SK-N-SH (cell line): ENCODE results near the gene ASPG.

ENCODE experiments used
- GABPA ChIP-seq: IDR thresholded peaks from 2 replicates; pipeline ENCODE4 v1.4.0; 2012; ENCODE audit warnings: low read depth, mild to moderate bottlenecking
- TF ChIP-seq, protein P1 (sequence below): fragments of 200-600 bp; sonication (generic); IDR thresholded peaks from 2 replicates; pipeline ENCODE4 v1.6.1; 2017; ENCODE audit warnings: antibody characterized with exemption, mild to moderate bottlenecking, moderate library complexity
- TF ChIP-seq, protein P2 (sequence below): IDR thresholded peaks from 2 replicates; pipeline ENCODE4 v1.6.1; 2012; ENCODE audit warnings: mild to moderate bottlenecking, low read depth, low read length, moderate library complexity

DNA sequence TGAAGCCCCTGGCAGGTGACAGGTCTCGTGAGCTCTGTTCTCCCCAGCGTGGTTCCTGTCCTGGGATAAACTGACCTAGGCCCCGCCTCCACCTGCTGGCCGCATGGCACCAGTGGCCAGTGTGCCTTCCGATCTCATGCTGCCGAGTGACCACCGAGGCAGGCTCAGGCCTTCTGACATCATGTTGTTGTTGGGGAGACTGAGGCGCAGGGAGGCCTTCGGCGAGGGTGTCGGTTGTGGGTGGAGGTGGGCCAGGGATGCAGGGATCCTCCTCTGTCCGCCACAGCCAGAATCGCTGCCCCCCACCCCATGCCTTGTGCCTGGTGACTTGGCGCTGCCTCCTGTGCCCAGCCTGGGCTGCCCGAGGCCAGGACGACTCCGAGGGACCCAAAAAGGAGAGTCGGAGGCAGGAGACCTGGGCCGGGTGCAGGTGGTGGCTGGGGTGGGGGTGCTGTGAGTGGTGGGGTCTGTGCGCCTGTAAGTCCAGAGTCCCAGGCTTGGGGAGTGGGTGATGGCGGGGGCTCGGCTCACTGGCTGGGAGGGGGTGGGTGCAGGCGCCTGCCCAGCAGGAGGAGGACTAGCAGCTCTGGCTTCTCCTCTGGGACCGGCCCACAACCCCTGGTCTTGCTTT lies 24.3 kb downstream of the ASPG start:
- TF ChIP-seq, protein P1, sequence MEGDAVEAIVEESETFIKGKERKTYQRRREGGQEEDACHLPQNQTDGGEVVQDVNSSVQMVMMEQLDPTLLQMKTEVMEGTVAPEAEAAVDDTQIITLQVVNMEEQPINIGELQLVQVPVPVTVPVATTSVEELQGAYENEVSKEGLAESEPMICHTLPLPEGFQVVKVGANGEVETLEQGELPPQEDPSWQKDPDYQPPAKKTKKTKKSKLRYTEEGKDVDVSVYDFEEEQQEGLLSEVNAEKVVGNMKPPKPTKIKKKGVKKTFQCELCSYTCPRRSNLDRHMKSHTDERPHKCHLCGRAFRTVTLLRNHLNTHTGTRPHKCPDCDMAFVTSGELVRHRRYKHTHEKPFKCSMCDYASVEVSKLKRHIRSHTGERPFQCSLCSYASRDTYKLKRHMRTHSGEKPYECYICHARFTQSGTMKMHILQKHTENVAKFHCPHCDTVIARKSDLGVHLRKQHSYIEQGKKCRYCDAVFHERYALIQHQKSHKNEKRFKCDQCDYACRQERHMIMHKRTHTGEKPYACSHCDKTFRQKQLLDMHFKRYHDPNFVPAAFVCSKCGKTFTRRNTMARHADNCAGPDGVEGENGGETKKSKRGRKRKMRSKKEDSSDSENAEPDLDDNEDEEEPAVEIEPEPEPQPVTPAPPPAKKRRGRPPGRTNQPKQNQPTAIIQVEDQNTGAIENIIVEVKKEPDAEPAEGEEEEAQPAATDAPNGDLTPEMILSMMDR: no peak
- no peak for TF ChIP-seq GABPA
- TF ChIP-seq, protein P2, sequence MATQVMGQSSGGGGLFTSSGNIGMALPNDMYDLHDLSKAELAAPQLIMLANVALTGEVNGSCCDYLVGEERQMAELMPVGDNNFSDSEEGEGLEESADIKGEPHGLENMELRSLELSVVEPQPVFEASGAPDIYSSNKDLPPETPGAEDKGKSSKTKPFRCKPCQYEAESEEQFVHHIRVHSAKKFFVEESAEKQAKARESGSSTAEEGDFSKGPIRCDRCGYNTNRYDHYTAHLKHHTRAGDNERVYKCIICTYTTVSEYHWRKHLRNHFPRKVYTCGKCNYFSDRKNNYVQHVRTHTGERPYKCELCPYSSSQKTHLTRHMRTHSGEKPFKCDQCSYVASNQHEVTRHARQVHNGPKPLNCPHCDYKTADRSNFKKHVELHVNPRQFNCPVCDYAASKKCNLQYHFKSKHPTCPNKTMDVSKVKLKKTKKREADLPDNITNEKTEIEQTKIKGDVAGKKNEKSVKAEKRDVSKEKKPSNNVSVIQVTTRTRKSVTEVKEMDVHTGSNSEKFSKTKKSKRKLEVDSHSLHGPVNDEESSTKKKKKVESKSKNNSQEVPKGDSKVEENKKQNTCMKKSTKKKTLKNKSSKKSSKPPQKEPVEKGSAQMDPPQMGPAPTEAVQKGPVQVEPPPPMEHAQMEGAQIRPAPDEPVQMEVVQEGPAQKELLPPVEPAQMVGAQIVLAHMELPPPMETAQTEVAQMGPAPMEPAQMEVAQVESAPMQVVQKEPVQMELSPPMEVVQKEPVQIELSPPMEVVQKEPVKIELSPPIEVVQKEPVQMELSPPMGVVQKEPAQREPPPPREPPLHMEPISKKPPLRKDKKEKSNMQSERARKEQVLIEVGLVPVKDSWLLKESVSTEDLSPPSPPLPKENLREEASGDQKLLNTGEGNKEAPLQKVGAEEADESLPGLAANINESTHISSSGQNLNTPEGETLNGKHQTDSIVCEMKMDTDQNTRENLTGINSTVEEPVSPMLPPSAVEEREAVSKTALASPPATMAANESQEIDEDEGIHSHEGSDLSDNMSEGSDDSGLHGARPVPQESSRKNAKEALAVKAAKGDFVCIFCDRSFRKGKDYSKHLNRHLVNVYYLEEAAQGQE: no peak
